HFF-Myc (cell line): ENCODE measurements around the gene RXRA.

Experiments
- DNase-seq: peaks from one replicate; pipeline ENCODE4 v3.0.0-alpha.2; 2011; ENCODE audit warnings: low read depth; ENCODE audit errors: extremely low read depth
- H3K4me3 ChIP-seq: replicated peaks from 2 replicates; pipeline ENCODE4 v1.5.1; 2011; ENCODE audit warnings: low read depth, mild to moderate bottlenecking, control low read depth, low read length
- TF ChIP-seq, protein P1 (sequence below): IDR thresholded peaks from 2 replicates; pipeline ENCODE4 v1.5.1; 2012; ENCODE audit warnings: mild to moderate bottlenecking, low read depth, low read length, control low read depth; ENCODE audit errors: missing control alignments

The RXRA gene

DNA sequence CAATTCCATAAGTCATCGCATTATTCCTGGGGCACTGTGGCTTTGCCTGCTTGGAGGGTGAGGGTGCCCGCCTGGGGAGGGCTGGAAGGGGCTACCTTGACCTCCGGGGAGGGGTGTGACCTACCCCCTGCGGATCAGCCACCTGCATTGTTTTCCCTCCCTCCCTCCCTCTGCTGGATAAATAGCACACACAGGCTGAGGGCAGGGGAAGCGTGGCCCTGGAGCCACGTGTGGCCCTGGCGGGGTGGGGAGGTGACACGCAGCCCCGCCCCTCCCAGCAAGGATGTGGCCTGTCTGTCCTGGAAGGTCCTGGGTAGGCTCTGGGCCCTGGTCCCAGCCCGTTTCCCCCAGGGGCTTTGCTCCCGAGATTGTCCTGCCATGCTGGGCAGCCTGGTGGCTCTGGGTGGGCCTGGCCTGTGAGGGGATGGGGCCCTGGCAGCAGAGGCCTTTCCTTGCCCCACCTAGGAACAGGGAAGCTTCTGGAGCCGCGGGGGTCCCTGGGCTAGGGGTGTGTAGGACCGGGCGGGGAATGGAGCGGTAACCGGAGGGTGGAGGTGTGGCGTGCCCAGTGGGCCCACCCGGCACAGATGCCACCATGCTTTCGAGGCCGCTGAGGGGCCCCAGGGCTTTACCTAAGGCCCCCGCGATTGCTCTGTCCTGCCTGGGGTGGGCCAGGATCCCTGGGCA is 33.4 kb downstream of the RXRA start:
- no peak overlapping the region for H3K4me3 ChIP-seq
- TF ChIP-seq, protein P1, sequence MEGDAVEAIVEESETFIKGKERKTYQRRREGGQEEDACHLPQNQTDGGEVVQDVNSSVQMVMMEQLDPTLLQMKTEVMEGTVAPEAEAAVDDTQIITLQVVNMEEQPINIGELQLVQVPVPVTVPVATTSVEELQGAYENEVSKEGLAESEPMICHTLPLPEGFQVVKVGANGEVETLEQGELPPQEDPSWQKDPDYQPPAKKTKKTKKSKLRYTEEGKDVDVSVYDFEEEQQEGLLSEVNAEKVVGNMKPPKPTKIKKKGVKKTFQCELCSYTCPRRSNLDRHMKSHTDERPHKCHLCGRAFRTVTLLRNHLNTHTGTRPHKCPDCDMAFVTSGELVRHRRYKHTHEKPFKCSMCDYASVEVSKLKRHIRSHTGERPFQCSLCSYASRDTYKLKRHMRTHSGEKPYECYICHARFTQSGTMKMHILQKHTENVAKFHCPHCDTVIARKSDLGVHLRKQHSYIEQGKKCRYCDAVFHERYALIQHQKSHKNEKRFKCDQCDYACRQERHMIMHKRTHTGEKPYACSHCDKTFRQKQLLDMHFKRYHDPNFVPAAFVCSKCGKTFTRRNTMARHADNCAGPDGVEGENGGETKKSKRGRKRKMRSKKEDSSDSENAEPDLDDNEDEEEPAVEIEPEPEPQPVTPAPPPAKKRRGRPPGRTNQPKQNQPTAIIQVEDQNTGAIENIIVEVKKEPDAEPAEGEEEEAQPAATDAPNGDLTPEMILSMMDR: no peak
- no peak for DNase-seq

DNA sequence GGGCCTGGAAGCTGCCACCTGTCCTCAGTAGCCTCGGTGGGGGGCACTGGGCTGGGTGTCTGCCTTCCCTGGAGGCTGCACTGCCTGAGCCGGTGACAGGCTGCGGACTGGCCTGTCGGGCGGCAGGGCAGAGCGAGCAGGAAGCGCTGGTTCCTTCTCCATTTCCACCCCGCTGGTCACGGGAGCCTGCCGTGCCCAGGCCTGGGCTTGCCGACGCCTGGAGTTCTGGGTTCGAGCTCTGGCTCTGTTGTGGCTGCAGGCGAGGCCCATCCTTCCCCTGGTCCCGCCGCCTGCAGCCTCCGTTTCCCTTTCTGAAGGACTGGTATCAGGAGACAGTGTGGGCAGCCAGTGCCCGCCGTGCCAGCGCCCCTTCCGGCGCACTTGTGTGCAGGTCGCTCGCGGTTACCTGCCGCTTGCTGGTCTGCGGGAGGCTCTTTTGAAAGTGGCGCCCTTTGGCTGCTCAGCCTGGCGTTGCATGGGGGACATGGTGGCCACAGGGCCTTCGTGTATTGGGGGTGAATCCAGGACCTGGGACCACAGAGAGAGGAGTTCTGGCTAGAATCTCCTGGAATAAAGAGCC is 34.0 kb downstream of the RXRA start:
- H3K4me3 ChIP-seq: no peak overlapping the region
- TF ChIP-seq, protein P1: no peak
- DNase-seq: no peak

GRCh38 chr9:134360897-134361296 is 34.6 kb downstream of the RXRA start:
- TF ChIP-seq, protein P1: no peak
- no peak for DNase-seq
- no peak overlapping the region for H3K4me3 ChIP-seq

GRCh38 chr9:134361426-134361825 is 35.2 kb downstream of the RXRA start:
- TF ChIP-seq, protein P1: no peak
- H3K4me3 ChIP-seq: no peak overlapping the region

DNA sequence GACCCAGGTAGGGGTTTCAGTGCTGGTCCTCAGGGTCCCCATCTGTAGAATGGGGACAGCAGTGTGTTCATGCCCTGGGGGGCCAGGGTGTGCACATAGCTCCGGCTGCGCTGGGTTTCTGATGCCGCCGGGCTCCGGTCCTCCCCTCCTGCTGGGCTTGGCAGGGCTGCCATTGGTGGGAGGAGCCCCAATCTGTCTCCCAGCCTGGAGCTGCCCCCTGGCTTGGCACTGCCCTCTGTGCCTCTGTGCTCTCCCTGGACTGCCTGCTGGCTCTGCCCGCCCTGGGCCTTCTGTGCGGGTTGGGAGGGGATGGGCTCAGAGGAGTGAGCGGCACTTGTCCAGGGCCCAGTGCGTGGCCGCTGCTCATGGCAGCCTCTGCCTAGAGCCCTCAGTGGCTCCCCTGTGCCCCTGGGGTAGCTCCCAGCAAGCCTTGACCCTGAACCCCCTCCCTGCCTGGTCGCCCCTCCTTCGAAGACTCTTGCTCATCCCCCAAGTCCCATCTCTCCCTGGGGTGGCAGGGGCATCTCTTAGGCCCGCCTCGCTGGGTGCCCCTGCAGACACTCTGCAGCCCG is 35.7 kb downstream of the RXRA start:
- TF ChIP-seq, protein P1: no peak
- H3K4me3 ChIP-seq: no peak overlapping the region
- DNase-seq: no peak

More at GRCh38 chr9:134361426-134361825, 35.2 kb downstream of the RXRA start:
- no peak for DNase-seq

DNA sequence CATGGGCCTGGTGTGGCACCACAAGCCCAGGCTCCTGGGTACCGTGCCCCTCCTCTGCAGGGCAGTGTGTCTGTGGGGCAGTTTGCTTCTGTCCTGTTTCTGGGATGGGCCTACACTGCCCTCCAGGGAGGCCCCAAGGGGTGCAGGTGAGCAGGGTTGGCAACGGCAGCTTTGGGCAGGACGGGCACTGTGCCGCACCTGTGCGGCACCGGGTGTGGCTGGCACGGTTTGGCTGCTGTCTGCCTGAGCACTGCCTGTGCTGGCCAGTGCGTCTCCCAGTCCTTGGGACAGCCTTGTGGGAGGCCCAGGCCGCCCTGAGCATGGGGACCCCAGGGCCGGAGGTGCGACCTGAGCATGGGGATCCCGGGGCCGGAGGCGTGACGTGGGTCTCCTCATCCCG is 37.2 kb downstream of the RXRA start:
- no peak for DNase-seq
- no peak overlapping the region for H3K4me3 ChIP-seq
- TF ChIP-seq, protein P1: no peak
